ENCODE data around the gene DDX56.
"Not testable (repeated sequence)": the region's sequence is repeated elsewhere in the genome, so short reads cannot be mapped to it uniquely, and the experiment has no call there.

Gene DDX56

GRCh38 chr7:44573464-44574286 lies at the start of gene DDX56:
TSS of gene DDX56 (minus strand) at chr7:44573908. CDS start at chr7:44573895, 13 bp downstream.
- peak; percentile 78 to 92 (median 87) for DNase-seq

GRCh38 chr7:44622342-44623151 lies 48.8 kb upstream of the DDX56 start:
- DNase-seq: no peak

- DNase-seq: no peak
These were observed 48.0 kb upstream of the DDX56 start for GRCh38 chr7:44621750-44622103.

GRCh38 chr7:44621034-44621749 lies 47.5 kb upstream of the DDX56 start:
- DNase-seq: no peak

- no peak for DNase-seq
These were observed 45.0 kb upstream of the DDX56 start for GRCh38 chr7:44618753-44619152.

GRCh38 chr7:44618045-44618444 lies 44.3 kb upstream of the DDX56 start:
- DNase-seq: no peak

GRCh38 chr7:44617225-44617890 lies 43.6 kb upstream of the DDX56 start:
- no peak for DNase-seq

GRCh38 chr7:44616545-44616944 lies 42.8 kb upstream of the DDX56 start:
- no peak for DNase-seq

- DNase-seq: no peak
These were observed 42.1 kb upstream of the DDX56 start for GRCh38 chr7:44615793-44616192.

GRCh38 chr7:44615149-44615611 lies 41.5 kb upstream of the DDX56 start:
- no peak for DNase-seq

GRCh38 chr7:44609829-44610228 lies 36.1 kb upstream of the DDX56 start:
- no peak for DNase-seq

GRCh38 chr7:44608916-44609648 lies 35.4 kb upstream of the DDX56 start:
- DNase-seq: no peak

GRCh38 chr7:44607141-44608068 lies 33.7 kb upstream of the DDX56 start:
- DNase-seq: no peak

GRCh38 chr7:44606341-44607140 lies 32.8 kb upstream of the DDX56 start, which contains the start of gene OGDH:
TSS of gene OGDH (plus strand) at chr7:44606627. CDS start at chr7:44624344, 17,717 bp downstream.
- DNase-seq: peak; percentile 98 to 100 (median 100)

- DNase-seq: no peak
These were observed 31.2 kb upstream of the DDX56 start for GRCh38 chr7:44604941-44605340.

GRCh38 chr7:44603193-44603592 lies 29.5 kb upstream of the DDX56 start:
- no peak for DNase-seq

- no peak for DNase-seq
These were observed 28.8 kb upstream of the DDX56 start for GRCh38 chr7:44602576-44602910.

- no peak for DNase-seq
These were observed 25.5 kb upstream of the DDX56 start for GRCh38 chr7:44599222-44599621.

- DNase-seq: not testable (repeated sequence)
These were observed 23.5 kb upstream of the DDX56 start for GRCh38 chr7:44597181-44597580.

Measured in stimulated activated naive CD4-positive, alpha-beta T cell (primary cell).